Dermis blood vessel endothelial cell (primary cell): ENCODE measurements around the gene HELZ2. TPM values are rescaled to one million over a fixed set of nuclear protein-coding genes. Genes with fewer than 3 reads are reported as not detected.
"Not testable (repeated sequence)": the region's sequence is repeated elsewhere in the genome, so short reads cannot be mapped to it uniquely, and the experiment has no call there.

Experiments used
- DNase-seq: peaks from one replicate; pipeline ENCODE4 v3.0.0; 2010
- total RNA-seq: library from RNA; depleted of rRNA; stranded (reverse); fragments of >200 nt; gene quantifications from 2 replicates; pipeline ENCODE4 v1.2.3, GENCODE V29; 2014

The HELZ2 gene
- total RNA-seq, 1 donor from 2014 or later, result 54.8 TPM

DNA sequence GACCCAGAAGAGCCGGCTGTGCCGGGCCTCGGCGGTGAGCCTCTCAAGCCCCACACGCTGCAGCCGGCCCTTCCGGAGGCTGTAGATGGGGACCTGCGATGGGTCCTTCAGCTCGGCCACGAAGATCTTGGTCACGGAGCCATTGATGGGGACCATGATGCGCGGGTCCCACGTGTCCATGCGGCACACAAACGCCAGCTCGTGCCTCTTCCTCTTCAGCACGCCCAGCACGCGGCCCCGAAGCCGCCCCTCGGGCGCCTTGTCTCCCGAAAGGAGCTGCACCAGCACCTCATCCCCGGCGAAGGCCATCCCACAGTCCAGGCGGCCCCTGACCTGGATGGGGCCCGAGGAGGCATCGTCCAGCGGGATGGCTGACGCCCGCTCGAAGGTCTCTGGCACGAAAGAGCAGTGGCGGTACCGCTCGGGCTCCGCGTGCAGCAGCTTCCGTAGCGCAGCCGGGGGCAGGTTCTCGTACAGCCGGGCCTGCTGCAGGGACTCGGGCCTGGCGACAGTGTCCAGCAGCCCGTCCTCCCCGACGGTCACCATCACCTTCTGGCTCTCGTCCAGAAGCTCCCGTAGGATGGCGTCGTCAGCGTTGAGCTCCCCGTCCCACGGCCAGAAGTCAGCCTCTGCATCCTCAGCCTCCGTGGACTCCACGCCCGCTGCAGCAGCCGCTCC, 8.9 kb downstream of the HELZ2 start:
- DNase-seq, result no peak

DNA sequence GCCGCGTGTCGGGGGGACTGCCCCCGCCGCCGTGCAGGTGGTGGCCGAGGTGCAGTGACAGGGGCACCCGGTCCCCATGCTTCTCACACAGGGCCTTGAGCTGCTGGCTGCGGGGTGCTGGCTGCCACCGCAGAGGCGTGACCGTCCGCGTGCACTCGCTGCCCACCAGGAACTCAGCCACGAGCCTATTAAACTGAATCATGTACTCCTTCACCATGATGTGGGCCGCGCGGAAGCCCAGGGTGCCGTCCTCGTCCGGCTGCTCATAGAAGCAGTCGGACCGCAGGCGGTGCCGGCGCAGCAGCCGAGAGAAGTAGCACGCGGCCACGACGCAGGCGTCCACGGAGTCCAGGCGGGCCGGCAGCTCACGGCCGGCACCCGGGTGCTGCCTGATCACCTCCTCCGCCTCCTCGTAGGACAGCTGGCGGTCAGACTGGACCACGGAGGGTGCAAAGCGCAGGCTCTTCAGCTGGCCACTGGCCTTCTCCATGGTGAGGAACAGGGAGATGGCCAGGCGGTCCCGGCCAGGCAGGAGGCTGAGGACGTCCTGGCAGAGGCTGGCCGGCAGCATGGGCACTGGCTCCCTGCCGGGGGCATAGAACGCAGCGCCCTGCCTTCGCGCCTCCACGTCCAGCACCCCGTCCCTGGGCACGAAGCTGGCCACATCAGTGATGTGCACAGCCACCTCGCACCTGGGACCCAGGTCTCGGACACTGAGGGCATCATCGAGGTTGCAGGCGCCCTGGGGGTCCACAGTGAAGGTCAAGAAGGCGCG, 9.8 kb downstream of the HELZ2 start:
- DNase-seq, result no peak

DNA sequence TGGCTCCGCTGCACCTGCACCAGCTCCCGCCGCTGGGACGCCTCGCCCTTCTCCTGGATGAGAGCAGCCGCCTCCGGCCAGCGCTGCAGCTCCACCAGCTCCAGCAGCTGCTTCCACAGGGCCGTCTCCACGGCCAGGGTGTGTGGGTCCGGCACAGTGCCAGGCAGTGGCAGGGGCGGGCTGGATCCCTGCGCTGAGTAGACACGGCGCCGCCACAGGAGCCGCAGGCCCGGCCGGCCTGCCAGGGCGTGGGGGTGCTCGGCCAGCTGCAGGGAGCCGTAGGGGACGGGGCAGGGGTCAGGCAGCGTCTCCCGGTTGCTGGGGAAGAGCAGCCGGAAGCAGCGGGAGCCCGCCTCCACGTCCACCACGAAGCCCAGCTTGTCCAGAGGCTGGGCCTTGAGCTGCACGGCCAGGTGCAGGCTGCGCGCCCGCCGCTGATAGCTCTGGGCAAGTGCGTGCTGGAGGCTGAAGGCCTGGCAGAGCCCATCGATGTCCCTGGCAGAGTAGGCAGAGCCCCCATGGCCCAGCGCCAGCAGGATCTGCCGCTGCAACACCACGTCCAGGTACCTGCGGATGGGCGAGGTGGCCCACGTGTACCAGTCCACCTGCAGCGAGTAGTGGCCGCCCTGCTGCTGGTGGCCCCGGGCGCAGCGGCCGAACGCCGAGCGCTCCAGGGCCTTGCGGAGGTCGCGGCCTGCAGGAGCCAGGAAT, 10.7 kb downstream of the HELZ2 start:
- no peak for DNase-seq

DNA sequence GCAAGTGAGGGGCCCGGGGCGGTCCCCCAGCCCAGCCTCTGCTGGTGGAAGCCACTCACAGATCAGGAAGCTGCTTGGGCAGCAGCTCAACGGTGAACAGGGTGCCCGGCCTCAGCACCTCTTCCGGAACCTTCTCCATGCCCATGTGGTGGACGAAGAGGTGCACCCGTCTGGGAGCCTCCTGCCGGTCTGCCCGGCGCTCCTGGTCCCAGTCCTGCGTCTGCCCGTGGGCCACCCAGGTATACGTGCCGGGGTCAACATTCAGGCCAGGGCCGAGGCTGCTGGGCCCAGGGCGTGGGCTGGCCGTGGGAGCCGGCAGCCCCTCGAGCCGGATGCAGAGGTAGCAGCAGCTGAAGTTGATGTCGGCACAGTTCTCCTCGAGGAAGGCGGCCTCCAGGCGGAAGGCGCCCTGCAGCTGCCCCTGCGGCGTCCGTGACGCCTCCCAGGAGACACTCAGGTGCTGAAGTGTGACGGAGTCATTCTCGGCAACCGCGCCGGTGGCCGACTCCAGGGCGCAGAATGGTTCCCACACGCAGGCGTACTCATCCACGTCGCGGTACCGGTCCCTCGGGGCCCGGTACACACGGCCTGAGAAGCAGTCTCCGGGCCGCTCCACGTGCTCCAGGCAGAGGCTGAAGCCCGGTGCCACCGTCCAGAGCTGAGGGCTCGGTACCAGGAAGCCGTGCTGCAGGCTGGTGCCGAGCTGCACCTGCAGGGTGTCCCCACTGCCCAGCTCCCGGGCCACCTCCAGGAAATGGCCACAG, 11.4 kb downstream of the HELZ2 start:
- DNase-seq, result no peak

DNA sequence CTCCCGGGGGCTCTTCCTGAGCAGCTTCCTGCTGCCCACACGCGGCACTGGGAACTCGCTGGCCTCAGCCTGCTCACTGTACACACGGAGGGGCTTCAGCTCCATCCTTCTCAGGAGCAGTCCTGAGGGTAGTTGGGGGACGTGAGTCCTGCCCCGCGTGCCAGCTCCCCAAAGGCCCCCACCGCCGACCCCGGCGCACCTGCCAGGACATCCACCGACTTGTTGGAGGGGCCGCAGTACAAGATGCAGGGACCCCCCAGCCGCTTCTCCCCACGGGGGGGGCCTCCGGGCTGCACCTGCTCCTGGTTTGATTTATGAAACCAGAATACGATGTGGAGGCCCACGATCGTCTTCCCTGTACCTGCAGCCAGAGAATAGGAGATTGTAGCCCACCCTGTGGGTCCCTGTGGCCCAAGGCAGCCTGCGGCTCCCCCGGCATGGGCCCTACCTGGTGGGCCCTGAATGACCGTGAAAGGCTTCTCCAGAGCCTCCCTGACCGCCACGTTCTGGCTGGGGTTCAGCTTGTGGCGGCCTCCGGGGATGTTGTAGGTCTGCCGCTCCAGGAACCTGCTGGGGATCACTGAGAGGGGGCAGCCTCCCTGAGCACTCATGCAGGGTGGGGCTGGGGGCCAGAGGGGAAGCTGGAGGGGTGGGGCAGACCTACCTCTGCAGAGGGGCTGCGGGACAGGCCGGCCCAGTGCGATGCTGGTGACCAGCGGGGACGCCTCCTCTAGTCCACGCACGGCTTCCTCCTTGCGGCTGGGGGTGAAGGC, 12.2 kb downstream of the HELZ2 start:
- DNase-seq, result no peak

DNA sequence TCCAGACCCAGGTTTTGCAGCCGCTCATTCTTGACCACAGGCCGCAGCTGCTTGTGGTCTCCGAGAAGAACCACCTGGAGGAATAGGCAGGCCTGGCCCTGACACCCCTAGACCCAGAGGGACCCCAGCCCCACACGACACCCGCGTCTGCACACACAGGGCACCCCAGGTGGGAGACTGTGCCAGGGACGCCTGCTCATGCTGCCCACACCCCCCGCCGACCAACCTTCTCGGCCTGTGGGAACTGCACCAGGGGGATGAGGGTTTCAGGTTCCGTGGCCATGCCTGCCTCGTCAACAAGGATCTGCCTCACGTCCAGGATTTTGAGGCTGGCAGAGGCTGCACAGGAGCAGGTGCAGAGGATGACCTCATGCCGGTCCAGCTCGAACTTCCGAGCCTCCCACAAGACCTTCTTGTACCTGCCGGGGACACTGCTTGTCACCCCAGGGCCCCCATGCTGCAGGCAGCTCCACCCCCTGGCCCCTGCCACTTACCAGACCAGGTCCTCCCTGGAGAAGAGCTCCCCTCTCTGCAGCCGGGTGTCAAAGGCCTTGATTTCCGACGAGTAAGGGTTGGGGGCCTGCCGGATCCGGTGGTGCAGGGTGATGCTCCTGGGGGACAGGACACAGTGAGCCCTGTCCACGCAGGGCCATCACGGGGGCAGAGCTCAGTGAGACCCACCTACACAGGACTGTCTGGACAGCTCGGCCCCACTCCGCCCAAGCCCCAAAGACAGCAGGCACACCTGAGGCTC, 13.0 kb downstream of the HELZ2 start:
- no peak for DNase-seq

DNA sequence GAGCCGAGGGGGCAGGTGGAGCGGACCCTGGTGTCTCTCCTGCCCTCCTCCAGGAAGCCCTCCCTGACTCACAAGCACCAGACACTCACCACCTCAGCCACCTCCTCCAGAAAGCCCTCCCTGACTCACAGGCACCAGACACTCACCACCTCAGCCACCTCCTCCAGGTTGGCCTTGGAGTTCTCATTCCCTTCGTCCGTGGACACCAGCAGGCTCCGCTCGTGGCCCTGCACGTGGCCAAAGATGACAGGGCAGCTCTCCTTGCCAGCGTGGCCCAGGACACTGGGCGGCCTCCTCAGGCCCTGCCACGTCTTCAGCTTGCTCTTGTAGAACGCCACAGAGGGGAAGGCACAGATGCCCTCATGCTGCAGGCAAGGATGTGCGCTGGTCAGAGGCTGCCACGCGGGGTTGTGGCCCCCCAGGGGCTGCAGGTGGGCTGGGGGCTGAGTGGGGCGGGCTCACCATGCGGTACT, 13.7 kb downstream of the HELZ2 start:
- DNase-seq, result no peak

DNA sequence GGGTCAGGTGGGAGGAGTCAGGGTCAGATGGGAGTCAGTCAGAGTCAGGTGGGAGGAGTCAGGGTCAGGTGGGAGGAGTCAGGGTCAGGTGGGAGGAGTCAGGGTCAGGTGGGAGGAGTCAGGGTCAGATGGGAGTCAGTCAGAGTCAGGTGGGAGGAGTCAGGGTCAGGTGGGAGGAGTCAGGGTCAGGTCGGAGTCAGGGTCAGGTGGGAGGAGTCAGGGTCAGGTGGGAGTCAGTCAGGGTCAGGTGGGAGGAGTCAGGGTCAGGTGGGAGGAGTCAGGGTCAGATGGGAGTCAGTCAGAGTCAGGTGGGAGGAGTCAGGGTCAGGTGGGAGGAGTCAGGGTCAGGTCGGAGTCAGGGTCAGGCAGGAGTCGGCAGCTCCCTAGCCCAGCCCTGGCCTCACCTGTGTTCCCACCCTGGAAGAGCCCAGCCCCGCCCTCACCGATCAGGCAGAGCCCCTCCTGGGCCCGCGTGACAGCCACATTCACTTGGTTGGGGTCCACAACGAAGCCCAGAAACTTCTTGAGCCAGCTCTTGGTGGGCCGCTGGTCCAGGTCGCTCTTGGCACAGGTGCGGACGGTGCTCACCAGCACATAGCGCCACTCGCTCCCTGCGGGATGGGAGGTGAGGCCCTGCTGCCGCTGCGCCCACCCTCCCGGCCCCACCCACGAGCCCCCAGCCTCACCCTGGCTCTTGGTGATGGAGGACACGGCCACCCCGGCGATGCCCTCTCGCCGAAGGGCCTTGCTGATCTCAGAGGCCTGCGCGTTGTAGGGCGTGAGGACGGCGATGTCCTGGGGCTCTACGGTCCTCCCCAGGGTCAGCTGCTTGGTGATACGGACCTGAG, 14.3 kb downstream of the HELZ2 start:
- DNase-seq, result not testable (repeated sequence)

DNA sequence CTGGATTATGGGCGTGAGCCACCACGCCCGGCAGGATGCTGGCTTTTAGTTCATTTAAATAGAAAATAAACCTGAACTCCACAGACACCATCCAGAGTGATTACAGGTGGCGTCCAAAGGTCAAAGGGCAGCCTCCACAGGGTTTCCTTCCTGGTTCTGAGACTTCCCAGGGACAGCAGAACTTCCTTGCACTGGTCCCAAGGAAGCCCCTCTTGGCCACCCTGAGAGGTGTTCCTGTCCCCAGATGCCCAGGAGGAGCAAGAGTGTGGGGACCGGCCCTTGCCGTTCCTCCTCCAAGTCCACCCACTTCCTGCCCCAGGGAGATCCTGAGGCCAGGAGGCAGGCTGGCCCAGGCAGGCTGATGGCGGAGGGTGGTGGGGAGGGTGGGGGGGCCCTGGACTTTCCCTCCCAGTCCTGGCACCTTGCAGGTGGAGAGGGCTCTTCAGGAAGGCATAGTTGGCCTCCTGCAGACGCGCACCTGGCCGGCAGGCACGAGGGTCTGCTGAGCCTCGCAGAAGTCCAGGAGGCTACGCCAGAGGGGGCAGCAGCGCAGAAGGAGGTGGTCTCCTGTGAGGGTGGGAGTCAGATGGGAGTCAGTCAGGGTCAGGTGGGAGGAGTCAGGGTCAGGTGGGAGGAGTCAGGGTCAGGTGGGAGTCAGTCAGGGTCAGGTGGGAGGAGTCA, 15.1 kb downstream of the HELZ2 start:
- DNase-seq, result no peak

DNA sequence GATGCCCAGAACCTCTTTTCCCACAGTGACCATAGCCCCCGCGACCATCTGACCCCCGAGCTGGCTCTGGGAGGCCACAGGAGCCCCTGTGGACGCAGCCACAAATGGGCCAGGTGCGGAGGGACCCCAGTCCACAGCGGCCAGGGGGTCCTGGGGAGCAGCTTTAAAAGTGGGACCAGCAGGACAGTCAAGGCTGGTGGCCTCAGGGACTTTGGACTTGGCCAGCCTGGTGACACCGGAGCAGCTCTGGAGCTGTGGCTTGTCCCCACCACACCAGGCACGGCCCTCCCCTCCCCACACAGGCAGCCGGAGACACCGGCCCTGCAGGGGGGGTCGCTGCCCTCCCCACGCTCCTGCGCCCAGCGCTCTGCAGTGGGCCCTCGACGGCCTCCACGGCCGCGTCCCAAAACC, 16.6 kb downstream of the HELZ2 start:
- no peak for DNase-seq

DNA sequence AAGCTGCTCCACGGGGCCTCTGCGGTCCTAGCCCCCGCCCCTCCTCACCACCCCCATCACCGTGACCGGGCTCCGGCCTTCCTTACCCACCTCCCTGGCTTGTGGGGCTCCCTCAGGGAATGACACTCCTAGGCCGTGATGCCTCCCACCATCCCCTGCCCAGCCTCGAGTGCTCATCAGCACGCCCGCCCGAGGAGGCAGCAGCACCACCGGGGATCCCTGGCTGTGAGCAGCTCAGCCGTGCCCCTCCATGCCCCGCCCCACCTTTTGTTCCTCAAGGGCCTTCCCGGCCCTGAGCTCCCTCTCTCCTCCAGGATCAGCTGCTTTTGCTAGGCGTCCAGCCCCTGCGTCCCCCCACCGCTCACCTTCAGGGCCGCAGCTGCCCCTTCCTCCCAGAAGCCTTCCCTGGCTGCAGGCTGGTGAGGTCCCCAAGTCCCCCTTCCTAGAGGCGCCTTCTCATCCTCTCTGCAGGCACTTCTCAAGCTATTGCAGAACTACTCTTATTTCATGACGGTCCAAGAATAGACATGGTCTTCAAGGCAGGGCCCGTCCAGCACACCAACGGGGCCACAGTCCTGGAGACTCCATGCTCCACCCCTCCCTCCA, 17.1 kb downstream of the HELZ2 start:
- DNase-seq, result no peak

DNA sequence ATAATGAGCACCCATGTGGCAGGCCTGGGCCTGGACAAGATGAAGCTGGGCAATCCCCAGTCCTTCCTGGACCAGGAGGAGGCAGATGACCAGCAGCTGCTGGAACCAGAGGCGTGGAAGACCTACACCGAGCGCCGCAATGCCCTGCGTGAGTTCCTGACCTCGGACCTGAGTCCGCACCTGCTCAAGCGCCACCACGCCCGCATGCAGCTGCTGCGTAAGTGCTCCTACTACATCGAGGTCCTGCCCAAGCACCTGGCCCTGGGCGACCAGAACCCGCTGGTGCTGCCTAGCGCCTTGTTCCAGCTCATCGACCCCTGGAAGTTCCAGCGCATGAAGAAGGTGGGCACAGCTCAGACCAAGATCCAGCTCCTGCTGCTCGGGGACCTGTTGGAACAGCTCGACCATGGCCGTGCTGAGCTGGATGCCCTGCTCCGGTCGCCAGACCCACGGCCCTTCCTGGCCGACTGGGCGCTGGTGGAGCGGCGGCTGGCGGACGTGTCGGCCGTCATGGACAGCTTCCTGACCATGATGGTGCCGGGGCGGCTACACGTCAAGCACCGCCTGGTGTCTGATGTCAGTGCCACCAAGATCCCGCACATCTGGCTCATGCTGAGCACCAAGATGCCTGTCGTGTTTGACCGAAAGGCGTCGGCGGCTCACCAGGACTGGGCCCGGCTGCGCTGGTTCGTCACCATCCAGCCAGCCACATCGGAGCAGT, 18.2 kb downstream of the HELZ2 start:
- DNase-seq, result no peak

DNA sequence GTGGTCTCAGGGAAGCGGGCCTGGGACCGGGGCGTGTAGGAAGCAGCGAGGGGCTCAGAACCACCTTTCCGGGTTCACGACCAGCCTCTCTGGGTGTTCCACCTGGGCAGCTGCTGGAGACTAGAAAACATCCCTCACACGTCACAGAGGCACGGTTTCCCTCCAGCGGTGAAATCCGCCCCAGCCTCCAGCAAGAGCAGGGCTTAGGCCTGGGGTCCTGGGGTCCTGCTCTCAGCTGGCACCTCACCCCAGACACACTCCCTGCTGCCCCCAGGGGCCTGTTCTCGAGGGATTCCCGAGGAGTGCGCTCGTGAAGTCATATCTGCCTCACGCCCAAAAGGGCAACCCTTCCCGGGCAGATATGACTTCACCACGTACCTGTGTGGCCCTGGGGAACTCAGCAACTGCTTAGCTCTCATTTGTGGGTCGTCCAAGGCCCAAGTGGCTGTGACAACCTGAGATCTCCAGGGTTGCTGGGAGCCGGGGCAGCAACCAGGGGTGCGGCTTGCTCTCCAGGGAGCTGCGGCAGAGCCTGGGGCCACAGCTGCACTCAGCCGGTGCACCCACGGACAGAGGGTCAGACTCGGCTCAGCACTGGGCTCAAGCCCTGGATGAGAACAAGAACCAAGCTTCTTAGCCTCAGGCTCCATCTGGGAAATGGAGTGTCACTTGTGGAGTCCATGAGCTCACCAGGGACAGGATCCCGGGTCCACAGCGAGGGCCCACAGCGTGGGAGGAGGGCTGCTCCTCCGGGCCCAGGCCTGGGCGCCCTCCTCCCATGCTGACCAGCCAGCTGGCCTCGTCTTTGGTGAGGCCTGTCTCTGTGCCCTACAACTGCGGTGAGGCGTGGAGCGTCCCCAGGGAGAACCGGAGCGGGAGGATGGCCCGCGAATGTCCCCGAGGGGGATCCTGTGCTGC, 19.4 kb downstream of the HELZ2 start:
- DNase-seq, result no peak

DNA sequence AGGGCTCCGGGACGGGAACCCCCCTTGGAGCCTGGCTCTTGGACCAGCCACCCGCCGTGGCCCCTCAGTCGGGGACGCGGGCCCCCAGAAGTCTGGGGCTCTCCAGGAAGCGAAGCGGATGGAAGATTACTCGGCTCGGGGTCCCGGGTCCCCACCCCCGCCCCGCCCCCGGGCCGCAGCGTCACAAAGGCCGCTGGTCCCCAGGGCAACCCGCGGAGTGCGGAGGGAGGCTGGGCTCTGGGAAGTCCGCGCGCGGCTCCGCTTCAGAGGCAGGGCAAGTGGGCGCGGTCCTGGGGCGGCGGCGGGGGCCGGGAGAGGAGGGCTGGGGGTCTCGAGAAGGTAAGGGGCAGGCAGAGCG, 20.1 kb downstream of the HELZ2 start, which contains the start of gene FNDC11:
FNDC11 (plus strand) TSS at position 227 of the 358 bp plus-strand sequence. CDS start 1,505 bp downstream, outside the sequence.
- DNase-seq, result peak; percentile 55

DNA sequence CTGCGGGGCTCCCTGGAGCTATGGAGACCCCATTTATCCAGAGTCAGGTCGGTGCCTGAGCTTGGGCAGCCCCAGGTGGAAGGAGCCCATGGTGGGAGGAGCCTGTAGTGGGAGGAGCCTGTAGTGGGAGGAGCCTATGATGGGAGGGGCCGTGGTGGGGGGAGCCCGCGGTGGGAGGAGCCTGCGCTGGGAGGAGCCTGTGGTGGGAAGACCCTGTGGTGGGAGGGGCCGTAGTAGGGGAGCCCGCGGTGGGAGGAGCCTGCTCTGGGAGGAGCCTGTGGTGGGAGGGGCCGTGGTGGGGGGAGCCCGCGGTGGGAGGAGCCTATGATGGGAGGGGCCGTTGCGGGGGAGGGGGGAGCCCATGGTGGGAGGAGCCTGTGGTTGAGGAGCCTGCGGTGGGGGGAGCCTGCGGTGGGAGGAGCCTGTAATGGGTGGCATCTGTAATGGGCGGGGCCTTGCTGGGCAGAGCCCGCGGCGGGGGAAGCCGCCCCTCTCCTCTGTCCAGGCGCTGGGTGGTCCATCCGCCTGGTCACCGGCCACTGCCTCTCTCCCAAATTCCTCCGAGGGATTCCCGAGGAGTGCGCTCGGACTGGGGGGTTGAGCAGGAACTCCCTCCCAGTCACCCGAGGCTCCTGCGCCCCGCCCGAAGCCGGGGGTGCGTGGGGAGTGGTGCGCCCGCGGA, 20.6 kb downstream of the HELZ2 start:
- peak; percentile 95 for DNase-seq

DNA sequence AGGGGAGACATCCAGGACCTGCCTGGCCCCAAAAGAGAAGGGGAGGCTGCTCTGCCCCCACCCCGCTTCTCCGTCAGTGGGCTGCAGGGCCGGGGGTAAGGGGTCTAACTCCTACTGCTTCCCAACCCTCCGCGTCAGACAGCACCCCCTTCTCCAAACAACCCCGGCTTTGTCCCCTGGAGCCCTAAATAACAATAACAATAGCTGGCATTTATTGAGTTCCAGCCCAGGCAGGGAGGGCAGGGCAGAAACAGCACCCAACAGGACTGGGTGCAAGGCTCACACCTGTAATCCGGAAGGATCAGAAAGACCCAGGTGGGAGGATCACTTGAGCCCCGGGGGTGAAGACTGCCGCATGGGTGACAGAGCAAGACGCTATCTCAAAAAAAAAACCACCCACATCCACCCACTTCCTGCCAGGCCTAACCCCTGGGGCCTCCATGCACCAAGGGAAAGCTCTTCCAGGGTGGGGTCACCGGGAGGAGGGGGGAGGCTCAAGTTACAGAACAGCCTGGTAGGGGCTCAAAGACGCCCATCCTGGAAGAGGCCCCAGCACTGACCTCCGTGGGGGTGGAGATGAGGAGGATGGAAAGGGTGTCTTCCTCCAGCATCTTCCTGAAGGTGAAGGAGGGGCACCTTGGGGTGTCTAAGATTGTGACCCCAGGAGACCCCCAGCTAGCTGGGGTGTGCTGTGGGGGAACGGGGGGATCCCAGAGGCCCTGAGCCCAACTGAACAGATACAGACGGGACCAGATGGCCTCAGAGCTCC, 21.4 kb downstream of the HELZ2 start:
- no peak for DNase-seq
